ENCODE data around the gene RHOT2. TPM values are rescaled to one million over a fixed set of nuclear protein-coding genes. Genes with fewer than 3 reads are reported as not detected.

Gene RHOT2
- total and polyA plus RNA-seq, 7 donors = 35.3 to 159 (median 52.9) TPM

- TF ChIP-seq CTCF (IDR thresholded peaks at IDR 0.05) = no peak
- TF ChIP-seq POLR2A (IDR thresholded peaks at IDR 0.05) = no peak
- no peak for TF ChIP-seq EP300 (IDR thresholded peaks at IDR 0.05)
- TF ChIP-seq POLR2AphosphoS5 (IDR thresholded peaks at IDR 0.05) = no peak
- Histone ChIP-seq H3K27me3 (no peaks in the 10 kb centered on the region), H3K36me3 (peaks cover 0 to 20% (median 10%) of the 10 kb centered on the region in 4 donors), H3K4me1 (peaks cover 0 to 35% (median 22%) of the 10 kb centered on the region in 4 donors), H3K4me3 (no peak overlapping the region), H3K9me3 (no peaks in the 10 kb centered on the region), H3K27ac (no peak overlapping the region)
- no peak for DNase-seq
- 84 to 88% methylated on average over 10 of the region's 10 CpGs for WGBS, 2 donors
- intact Hi-C loops (cut with DNase I) = no loop called here
Measured at GRCh38 chr16:624526-625070, 43.3 kb upstream of the RHOT2 start.

GRCh38 chr16:625117-625976, 42.6 kb upstream of the RHOT2 start:
- H3K27ac ChIP-seq = peak overlapping the region in 1 of 4 donors; percentile 82
- intact Hi-C loops (cut with DNase I) = no loop called here
- 93 to 96% methylated on average over 37 of the region's 37 CpGs for WGBS, 2 donors
- H3K27me3 ChIP-seq = no peaks in the 10 kb centered on the region
- H3K36me3 ChIP-seq = peaks cover 0 to 20% (median 10%) of the 10 kb centered on the region in 4 donors
- DNase-seq = peak; percentile 63
- no peaks in the 10 kb centered on the region for H3K9me3 ChIP-seq
- no peak overlapping the region for H3K4me3 ChIP-seq
- H3K4me1 ChIP-seq = peaks cover 0 to 42% (median 30%) of the 10 kb centered on the region in 4 donors
- TF ChIP-seq EP300 (IDR thresholded peaks at IDR 0.05) (no peak), POLR2A (IDR thresholded peaks at IDR 0.05) (no peak), CTCF (IDR thresholded peaks at IDR 0.05) (no peak), POLR2AphosphoS5 (IDR thresholded peaks at IDR 0.05) (no peak)

- DNase-seq = peak; percentile 59
- H3K27me3 ChIP-seq = peaks cover 0 to 4% (median 0%) of the 10 kb centered on the region in 3 donors
- TF ChIP-seq POLR2A (IDR thresholded peaks at IDR 0.05) (no peak), EP300 (IDR thresholded peaks at IDR 0.05) (no peak), POLR2AphosphoS5 (IDR thresholded peaks at IDR 0.05) (no peak), CTCF (IDR thresholded peaks at IDR 0.05) (no peak)
- no peaks in the 10 kb centered on the region for H3K9me3 ChIP-seq
- peaks cover 0 to 20% (median 10%) of the 10 kb centered on the region in 4 donors for H3K36me3 ChIP-seq
- 95% methylated on average over 35 of the region's 35 CpGs for WGBS, 2 donors
- peak overlapping the region in 3 of 4 donors; percentile 69 to 82 (median 70) for H3K27ac ChIP-seq
- no peak overlapping the region for H3K4me3 ChIP-seq
- intact Hi-C loops (cut with DNase I) = no loop called here
- peaks cover 0 to 47% (median 35%) of the 10 kb centered on the region in 4 donors for H3K4me1 ChIP-seq
Measured at GRCh38 chr16:625977-626765, 41.8 kb upstream of the RHOT2 start.

GRCh38 chr16:626787-627453, 41.0 kb upstream of the RHOT2 start:
- Histone ChIP-seq H3K4me3 (no peak overlapping the region), H3K9me3 (no peaks in the 10 kb centered on the region), H3K36me3 (peaks cover 0 to 20% (median 10%) of the 10 kb centered on the region in 4 donors), H3K27ac (peak overlapping the region; percentile 13 to 82 (median 70)), H3K27me3 (peaks cover 0 to 7% (median 0%) of the 10 kb centered on the region in 3 donors), H3K4me1 (peaks cover 0 to 43% (median 30%) of the 10 kb centered on the region in 4 donors)
- intact Hi-C loops (cut with DNase I) = no loop called here
- TF ChIP-seq POLR2AphosphoS5 (IDR thresholded peaks at IDR 0.05) = peak in 2 of 4 donors; percentile 30 to 71
- no peak for TF ChIP-seq EP300 (IDR thresholded peaks at IDR 0.05)
- peak; percentile 84 for DNase-seq
- 91 to 95% methylated on average over 29 of the region's 29 CpGs for WGBS, 2 donors
